NCI-H1105 treated with DMSO at 0.1 percent for 48 hours (cell line): ENCODE measurements around the gene TRIM29.

Experiments
- DNase-seq: peaks from one replicate; lab custom pipeline; 2025; lab: John Stamatoyannopoulos, UW

Gene TRIM29

DNA sequence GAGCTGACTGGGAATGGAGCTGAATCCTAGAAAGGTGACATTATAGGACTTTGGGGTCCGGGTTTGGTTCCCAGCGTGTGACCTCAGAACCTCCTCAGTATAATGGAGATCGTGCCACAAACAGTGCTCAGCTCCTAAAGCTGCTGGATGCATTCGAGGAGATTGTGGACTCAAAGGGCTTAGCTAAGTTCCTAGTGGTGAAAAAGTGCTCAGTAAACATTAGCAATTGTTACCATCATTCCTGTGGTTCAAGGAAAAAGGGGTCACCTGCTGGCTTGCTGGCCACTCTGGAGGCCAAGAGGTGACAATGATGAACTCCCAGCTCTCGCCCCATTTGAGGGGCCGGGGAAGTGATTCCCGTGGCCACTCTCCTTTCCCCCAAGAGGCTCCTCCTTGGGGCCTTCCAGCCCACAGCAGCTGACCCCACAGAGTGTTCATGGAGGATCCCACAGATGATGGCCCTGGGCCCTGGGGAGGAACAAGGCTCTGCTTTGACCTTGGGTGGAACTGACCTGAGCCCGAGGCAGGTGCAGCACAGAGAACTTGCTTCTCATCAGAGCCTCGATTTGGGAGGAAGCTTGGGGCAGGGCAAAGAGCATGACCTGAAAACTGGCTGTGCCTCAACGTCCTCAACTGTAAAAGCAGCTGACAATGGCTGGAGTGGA lies 40.1 kb downstream of the TRIM29 start:
- no peak for DNase-seq

DNA sequence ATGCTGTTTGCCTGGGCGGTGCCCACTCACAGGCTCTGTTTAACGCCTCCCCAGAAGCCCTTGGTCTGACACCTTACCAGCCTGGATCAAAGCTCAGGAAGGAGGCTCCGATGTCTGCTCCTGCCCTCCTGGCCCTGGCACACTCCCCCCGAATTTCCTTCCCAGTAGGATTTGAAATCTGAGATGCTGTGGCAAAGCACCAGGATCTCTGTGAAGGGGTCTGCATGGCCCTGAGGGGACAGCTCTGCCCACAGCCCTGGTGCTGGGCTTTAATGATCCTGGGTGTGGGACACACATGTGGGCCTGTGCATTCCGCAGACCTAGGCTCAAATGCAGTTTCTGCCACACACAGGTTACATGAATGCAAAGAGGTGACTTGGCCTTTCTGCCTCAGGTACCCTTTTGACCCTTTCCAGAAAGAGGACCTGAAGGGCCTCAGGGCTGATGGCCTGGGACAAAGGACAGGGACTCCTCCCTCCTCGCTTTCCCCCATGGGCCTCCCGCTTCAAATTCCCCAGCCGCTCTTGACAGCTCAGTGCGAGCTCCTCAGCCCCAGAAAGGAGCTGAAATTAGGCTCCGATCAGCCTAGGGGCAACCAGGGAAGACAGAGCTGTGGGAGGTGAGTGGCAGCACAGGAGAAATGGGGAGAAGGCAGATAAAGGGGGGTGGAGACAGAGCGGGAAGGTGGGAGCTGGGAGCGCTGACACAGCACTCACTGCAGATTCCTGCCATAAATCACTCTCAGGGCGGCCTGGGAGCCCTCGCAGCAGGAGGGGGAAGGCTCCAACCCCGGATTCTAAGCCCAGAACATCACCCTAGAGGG lies 41.3 kb downstream of the TRIM29 start:
- DNase-seq: no peak

DNA sequence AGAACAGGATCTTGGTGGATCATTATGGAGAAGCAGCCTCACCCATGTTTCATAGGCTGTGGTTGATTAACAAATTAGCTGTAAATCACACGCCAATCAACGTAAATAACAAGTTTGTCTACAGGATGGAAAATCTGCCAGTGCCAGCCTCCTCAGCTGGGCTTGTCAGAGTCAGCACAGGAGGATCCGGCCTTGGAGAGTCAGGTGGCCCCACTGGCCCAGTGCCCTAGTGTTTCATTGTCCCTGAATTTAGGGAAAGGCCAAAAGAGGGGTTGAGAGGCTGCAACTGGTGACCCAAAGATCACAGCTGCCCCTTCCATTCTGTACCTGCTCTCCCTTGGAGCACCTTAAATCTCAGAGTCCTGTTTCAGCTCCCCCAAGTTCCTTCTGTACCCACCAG lies 42.4 kb downstream of the TRIM29 start:
- no peak for DNase-seq

DNA sequence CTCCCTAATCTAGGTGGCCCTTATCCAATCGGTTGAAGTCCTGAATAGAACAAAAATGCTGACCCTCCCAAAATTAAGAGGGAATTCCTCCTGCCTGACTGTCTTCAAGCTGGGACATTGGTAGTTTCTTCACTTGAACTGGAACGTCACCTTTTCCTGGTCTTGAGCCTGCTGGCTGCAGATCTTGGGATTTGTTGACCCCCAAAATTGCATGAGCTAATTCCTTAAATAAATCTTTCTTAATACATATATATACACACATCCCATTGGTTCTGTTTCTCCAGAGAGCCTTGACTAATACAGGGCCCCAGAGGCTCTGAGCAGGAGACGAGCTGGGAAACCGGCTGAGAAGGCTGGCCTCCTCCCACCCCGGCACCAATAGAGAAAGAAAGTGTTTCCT lies 46.2 kb downstream of the TRIM29 start:
- no peak for DNase-seq

DNA sequence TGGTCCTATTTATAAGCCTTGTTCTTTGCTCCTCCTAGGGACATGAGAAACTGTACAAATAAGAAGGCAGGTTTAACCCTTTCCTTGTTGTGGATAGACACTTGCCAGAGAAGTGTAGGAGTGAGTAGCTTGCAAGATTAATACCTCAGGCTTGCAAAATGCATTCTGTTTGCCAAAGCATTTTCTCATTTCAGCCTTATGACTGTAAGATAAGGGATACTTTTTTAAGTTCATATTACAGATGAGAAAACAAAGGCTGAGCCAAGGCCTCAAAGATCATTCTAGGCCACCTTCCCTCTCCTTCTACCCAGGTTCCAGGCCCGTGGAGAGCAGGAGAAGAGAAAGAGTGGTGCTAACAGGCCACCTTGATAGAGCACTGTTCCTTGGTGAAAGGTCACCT lies 46.8 kb downstream of the TRIM29 start:
- DNase-seq: no peak

DNA sequence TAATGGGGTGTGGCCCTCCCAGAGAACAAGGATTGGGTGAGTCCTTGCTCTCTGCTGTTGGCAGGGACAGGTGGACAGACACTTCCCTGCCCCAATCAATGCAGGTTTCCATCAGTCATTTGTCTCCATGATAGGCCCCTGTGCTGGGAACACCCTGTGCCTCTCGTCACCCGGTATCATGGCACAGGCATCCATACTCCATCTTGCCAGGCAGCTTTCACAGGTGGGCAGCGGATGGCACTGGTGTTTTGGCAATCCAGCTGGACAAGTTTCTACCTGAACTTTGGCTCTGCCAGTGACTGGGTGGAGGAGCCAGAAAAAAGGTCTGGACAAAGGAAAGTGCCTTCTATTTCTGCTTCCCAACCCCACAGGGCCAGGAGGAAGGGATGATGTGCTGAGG lies 47.5 kb downstream of the TRIM29 start:
- DNase-seq: no peak

DNA sequence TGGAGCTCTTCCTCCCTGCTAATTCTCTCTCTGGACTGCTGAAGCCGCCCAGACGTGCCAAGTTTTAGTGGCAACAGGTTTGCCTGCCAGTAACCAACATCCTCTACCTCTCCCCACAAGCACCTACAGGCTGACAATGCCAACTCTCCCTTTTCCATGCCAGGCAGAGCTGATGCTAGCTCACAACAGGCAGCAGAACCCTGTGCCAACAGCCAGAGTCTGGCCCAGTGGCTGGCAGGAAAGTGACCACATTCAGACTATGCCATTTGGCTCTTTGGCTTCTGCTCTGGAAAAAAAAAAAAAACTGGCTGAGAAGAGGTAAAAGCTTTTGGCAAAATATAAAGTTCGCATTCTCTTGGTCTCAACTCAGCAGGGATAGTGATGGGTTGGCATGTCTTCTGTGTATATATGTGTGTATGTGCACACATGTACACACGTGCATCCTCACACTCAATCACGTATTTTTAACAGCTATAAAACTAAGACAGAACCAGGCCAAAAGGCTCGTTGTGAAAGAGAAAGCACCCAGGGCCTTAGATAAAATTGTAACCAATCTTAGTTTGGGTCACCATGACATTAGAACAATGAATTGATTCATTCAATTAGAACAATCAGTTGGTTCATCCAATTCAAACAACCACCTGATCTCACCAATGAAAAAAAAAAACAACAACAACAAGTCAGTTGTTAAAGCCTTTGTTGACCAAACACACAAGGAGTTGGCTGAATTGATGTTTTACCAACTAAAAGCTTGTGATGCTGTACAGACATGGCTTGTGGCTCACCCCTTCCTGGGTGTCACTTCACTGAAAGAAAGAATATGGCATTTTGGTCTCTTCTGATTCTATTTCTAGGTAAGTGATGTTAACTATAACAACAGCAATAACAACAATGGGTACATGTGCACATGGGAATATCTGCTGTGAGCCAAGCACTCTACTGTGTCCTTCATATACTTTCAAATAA lies 48.6 kb downstream of the TRIM29 start:
- no peak for DNase-seq

DNA sequence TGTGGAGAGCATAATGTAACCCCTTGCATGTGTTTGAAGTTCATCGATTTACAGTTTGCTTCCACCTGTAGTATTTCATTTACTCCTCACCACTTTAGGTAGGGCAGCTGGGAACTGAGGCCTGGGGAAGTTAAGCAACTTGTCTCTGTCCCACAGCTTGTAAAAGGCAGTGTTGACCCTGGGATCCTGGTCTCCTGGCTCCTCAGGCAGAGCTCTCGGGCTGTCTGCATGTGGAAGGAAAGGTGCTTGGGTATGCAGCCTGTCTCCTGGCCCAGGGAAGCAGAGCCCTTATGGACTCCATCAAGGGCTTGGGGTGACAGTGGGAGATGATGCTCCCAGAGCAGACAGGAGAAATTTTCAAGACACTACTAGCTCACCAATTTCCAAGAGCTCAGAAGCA lies 49.9 kb downstream of the TRIM29 start:
- DNase-seq: no peak

DNA sequence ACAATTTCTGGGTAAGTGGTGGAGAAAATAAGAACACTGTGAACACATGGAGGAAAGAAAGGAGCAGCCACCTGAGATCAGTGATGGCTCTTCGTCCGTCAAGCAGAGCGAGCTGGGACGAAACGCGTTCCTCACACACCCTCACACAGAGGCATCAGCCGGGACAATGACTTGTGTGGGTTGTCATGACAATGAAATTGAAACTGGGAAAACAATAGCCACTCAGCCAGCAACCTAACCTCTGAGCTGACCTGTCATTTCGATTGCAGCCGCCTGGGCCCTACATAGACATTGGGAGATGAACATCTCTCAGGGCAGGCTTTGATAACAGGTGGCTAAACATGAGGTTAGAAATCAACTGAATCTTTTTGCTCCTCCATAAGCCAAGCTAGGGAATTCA lies 51.3 kb downstream of the TRIM29 start:
- DNase-seq: no peak

DNA sequence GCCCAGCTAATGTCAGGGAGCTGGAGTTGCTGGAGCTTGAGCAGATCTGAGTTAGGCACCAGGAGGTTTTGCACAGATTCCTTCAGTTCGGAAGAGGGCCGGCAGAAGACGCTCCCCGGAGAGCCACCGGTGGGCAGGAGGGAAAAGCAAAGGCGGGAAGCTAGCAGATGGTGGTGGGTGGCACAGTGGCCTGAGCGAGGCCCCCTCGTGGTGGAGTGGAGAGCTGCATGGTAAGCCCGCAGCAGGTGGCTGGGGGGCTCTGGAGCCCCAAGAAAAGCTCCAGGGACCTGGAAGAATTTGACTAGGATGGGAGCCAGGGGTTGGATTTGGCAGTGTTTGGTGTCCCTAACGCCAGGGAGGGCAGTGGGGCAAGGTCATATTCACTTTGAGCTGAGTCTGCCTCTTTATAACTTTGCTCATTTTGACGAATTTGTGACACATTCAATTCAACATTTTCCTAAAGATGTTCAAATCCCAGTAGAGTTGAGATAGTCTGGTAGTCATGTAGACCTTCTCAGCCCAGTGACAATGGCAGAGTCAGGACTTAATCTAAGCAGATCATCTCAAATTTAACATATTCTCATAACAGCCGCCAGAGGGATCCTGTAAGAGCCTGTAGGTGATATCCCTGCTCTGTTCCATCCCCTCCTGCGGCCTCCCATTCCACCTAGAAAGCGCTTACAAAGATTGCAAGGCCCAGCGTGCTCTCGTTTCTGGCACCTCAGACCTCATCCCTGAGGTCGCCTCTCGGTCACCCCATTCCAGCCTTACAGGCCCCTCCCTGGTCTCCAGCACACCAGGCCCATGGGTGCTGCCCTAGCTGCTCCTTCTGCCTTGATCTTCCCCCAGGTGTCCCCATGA lies 57.9 kb downstream of the TRIM29 start:
- peak; percentile 15 for DNase-seq

DNA sequence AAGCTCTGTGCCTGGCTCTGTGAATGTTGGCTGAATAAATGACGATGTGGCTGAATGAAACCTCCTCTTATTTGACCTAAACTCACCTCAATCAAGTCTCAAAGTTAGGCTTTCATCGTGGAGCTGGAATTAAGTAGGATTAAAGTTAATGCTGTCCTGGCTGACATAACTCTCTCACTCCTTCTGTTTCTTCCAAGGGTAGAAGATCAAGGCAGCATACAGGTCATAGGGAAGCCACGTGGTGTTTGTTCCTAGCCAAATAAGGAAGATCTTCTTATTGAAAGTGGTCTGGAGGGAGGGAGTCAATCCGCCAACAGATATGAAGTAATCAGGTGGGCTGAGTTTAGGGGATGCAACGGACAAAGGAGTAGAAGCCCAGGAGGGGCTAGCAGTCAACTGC lies 59.5 kb downstream of the TRIM29 start:
- DNase-seq: no peak

DNA sequence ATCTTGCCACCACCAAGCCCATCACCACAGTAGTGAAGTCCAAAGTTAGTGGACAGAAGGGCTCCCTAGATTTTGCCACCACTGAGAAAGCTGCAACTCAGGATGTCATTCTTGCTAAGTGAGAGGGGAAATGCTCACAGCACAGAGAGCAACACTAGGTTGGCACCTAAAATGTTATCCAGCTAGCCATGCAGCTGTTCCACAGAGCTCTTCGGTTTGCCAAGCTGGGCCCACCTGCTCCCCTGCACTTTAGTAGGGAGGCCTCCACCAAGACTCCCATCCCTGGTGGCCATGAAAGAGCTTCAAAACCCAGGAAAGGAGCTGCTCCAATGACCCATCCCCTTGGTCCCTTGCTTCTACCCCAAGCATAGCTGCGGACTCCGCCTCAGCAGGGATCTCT lies 63.8 kb downstream of the TRIM29 start:
- DNase-seq: no peak

DNA sequence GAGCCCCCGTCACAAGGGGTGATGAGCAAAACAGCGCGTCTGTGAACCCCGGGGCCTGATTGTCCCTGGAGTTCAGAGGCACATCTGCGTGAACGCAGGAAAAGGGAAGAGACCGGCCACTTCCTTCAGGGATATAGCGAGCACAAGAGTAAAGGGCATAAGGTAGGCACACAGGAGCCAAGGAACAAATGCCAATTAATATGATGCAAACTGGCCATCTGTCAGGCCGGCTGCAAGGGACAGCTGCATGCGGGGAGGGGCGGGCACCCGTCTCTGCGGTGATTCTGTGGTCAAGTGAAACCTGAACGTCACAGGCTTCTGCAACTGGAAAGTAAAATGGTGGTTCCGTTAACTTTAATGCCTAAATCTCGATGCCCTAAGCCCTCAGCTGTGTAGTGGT lies 64.7 kb downstream of the TRIM29 start:
- DNase-seq: no peak

DNA sequence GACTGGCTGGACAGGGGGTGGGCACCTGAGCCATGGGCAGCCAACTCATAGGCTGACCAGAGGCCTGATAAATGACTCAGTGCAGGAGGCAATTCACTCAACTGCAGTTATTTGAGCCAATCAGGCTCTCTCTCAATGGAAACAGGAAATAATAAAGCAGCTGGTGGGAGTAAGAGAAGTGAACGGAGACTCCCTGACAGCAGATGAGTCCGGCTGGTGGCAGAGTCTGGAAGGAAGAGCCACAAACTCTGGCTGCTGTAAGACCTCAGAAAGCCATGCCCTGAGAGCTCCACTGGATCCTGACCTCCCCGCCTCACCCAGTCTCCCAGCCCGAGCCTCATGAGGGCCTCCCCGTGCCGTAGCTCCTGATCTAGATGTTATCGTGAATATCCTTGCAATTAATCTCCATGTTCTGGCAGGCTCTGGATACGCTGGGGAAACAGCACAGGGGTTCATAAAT lies 69.8 kb downstream of the TRIM29 start:
- DNase-seq: no peak

DNA sequence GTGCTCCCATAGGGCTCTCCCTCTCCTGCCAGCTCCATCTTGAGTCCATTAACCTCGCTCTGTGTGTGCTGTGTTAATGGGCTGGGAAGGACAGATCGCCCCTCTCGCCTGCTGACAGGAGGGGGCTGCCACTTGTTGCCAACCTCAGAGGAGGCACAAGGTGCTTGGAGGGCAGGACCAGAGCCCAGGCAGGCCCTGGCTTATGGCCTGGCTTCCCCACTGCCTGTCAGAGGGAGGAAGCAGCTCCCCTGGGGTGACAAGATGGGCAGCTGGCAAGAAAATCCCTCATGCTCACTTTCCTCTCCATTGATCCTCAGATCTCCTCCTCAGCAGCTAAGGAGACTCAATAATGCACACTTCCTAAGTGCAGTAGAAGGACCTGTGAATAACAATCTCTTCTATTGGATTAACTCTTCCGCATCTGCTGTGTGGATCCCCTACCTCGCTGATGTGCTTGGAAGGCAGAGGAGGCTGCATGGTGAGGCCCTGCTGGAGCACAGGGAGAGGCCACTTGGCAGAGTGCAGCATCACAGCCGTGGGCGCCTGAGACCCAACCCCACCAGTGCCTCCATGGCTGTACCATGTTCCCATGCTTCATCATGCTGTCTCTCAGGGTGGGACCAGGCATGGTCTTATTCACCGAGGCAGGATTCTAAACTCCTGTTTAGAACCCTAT lies 70.3 kb downstream of the TRIM29 start:
- DNase-seq: no peak

DNA sequence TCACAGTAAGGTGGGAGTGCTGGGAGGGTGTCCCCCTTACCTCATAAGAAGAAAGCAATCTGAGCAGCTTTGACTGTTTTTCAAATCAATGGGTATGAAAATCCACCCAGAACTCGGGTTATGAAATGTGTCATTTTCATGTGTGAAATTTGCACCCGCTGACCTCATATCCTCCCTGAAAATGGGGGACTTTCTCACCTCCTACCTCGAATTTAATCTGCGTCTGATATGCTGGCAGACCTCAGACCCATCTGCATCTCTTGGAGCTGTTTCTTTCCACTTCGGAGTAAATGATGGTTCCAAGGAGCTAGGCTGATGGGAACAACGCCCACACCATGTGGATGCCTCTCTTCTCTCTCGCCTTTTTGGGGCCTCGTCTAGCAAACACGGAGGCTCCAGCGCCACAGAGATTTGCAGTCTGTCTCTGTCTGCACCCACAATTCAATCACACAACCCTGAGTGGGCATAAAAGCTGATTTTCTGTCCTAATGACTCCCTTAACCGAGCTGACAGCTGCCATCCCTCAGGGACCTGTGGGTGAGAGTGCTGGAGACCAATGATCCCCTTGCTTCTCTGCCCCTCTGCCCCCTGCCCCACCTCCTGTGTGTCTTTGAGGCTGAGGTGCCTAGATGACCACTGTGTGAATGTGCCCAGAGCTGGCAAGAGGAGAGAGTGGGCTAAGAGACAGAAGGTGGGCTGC lies 71.0 kb downstream of the TRIM29 start:
- no peak for DNase-seq

DNA sequence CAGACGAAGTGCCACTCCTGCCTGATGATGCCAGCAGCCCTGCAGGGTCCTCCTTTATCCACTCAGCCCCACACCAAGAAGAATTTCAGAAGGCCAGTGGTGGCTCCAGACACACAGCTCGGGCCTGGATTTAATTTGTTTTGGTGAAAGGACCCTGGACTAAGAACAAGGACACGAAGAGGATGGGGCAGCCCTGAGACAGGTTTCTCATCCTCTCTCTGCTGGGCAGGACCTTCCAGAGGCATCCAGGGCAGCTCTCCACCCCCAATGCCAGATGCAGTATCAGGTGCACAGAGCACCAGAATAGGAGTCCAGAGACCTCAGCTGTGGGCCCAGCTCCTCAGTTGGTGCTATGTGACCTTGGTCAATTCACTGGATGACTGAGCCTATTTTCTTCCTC lies 72.0 kb downstream of the TRIM29 start:
- no peak for DNase-seq

DNA sequence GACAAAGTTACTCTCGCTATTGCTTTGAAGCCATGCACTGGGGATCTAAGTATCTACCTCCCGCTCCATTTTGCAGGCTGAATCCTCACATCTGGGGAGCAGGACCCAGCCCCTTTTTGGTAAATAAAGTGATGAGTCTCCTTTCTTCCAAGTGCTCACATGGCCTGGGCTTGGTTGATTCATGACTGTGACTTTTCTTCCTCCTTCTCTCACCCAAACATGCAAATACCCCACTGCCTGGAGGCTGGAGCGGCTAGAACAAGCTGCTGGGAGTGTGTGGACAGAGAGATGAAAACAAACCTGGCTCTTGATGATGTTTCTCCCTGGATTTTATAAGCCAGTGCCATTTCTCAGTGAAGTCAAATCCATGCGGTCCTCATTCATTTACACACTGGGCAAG lies 72.7 kb downstream of the TRIM29 start:
- DNase-seq: no peak

DNA sequence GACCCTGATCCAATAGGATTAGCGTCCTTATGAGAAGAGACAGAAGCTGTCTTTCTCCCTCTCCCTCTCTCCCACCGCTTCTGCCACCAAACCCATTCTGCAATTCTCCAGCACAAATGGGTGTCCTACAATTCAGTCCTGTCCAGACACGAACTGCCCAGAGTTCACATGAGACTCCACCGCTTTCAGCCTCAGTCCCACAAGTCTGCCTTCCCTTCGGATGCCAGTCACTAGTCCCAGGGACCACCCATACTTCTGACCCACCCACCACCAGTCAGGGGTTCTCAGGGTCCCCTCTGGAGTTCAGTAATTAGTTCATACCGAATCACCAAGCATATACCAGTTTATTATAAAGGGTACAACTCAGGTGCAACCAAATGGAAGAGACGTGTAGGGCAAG lies 73.6 kb downstream of the TRIM29 start:
- no peak for DNase-seq

DNA sequence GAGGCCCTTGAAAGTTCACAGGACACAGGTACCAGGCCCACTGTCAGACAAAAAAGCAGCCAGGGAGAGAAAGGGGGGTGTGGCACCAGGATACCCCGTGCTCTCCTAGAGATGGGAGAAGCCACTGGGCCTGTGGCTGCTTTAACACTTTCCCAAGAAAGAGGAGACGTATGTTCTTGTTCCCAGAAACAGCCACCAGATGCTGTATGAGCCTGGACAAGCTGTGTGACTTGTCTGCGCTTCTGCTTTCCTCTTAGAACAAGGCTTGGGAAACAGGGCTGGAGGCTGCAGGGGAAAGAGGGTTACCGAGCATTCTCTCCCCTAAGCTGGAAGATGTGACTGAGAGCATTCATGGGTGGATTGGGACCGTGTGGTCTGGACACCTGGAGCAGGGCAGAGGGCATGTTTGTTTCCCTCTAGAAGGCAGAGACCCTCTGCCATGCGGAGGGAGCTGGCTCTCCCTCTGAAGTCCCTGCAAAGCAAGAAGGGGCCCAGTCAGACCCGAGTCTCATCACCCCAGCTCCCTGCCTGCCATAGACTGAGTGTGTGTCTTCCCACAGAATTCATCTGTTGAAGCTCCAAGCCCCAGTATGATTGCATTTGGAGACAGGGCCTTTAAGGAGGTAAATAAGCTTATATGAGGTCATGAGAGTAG lies 74.1 kb downstream of the TRIM29 start:
- DNase-seq: no peak
